Activated CD8-positive, alpha-beta T cell treated with anti-CD3 and anti-CD28 coated beads for 36 hours (primary cell): ENCODE measurements around the gene ESYT3. TPM values are rescaled to one million over a fixed set of nuclear protein-coding genes. Genes with fewer than 3 reads are reported as not detected.

Source experiments
- ATAC-seq: fragments of 200-7000 bp; cut with Tn5 transposase; one replicate; pipeline ENCODE4 v1.10.0; 2021; ENCODE audit warnings: mild to moderate bottlenecking, moderate library complexity
- CTCF ChIA-PET: fragments of 350-600 bp; sonication (Branson Sonifier 250); formaldehyde crosslinking; loops from one replicate; lab custom pipeline; 2021; ENCODE audit warnings: antibody characterized with exemption; lab: Charles Lee
- POLR2A ChIA-PET: fragments of 350-600 bp; sonication (Branson Sonifier 250); formaldehyde crosslinking; loops from one replicate; lab custom pipeline; 2021; ENCODE audit warnings: antibody characterized with exemption; lab: Charles Lee
- DNase-seq: peaks from one replicate; pipeline ENCODE4 v3.0.0-alpha.2; 2020
- H3K27ac Mint-ChIP-seq: one replicate; pipeline ENCODE4 v1.8.0; 2021; ENCODE audit warnings: mild to moderate bottlenecking, mixed read lengths
- H3K27me3 Mint-ChIP-seq: one replicate; pipeline ENCODE4 v1.8.0; 2021; ENCODE audit warnings: mixed read lengths
- H3K36me3 Mint-ChIP-seq: one replicate; pipeline ENCODE4 v1.8.0; 2021; ENCODE audit warnings: low read depth, mixed read lengths
- H3K4me1 Mint-ChIP-seq: one replicate; pipeline ENCODE4 v1.8.0; 2021; ENCODE audit warnings: low read depth, mixed read lengths
- H3K4me3 Mint-ChIP-seq: one replicate; pipeline ENCODE4 v1.8.0; 2021; ENCODE audit warnings: mild to moderate bottlenecking, moderate library complexity, mixed read lengths
- H3K9me3 Mint-ChIP-seq: one replicate; pipeline ENCODE4 v1.8.0; 2021; ENCODE audit warnings: mixed read lengths
- intact Hi-C: fragments of 100-400 bp; cut with micrococcal nuclease; formaldehyde crosslinking; loops from one replicate; pipeline ENCODE4 v1.10.0; 2022
- total RNA-seq, 2 experiments: library from RNA; stranded (reverse); gene quantifications; one replicate each; pipeline ENCODE4 v1.2.3, GENCODE V29; 2021
- TF ChIP-seq, protein P1 (sequence below): fragments of 200-600 bp; IDR thresholded peaks from one replicate; pipeline ENCODE4 v1.8.0; 2022; ENCODE audit warnings: antibody characterized with exemption, mild to moderate bottlenecking

Gene ESYT3
- total RNA-seq, result under 1 TPM; 0.09 to 0.16 TPM

DNA sequence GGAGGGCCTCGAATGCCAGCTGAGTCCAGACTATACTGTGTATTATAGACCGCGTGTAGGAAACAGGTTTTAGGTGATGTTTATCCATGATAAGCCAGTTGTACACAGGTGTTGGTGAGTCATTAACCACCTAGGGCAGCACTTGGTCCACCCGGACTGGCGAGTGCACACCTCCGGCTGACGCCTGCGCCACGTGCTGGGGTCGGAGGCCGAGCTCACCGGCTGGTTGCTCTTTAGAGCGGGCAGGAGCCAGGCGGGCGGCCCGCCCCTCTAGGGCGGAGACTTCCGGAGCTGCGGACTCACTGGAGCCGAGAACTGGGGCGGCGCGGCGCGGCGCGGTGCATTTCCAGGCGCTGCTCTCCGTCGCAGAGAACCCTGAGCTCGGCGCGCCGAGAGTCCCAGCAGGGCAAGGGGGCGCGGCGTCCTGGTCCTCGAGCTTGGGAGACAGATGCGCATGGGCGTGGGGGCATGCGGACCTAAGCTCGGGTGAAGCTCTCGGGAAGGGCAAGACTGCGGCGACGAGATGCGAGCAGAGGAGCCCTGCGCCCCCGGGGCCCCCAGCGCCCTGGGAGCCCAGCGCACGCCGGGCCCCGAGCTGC lies at the start of gene ESYT3:
ESYT3 (plus strand) TSS at position 341 of the 599 bp plus-strand sequence; CDS start at position 524, 183 bp downstream.
- H3K4me3 Mint-ChIP-seq, result peak within 1 kb of the TSS; percentile 67
- ChIA-PET CTCF (interaction anchor here (1.1 to 2.4 kb wide), 6 partner anchors 17 to 489 kb away, joined by 3 to 18 read pairs (median 6); partner anchors contain the start of genes CEP70 and DZIP1L), POLR2A (interaction anchor here (0.6 to 1.3 kb wide), 4 partner anchors 15 to 159 kb away, joined by 3 to 4 read pairs (median 3); partner anchors contain the start of gene CEP70)
- H3K9me3 Mint-ChIP-seq, result no peaks in the 10 kb centered on the region
- peaks cover 8% of the 10 kb centered on the region for H3K4me1 Mint-ChIP-seq
- H3K36me3 Mint-ChIP-seq, result no peaks in the 10 kb centered on the region
- no peak within 1 kb of the TSS for H3K27ac Mint-ChIP-seq
- TF ChIP-seq, protein P1, sequence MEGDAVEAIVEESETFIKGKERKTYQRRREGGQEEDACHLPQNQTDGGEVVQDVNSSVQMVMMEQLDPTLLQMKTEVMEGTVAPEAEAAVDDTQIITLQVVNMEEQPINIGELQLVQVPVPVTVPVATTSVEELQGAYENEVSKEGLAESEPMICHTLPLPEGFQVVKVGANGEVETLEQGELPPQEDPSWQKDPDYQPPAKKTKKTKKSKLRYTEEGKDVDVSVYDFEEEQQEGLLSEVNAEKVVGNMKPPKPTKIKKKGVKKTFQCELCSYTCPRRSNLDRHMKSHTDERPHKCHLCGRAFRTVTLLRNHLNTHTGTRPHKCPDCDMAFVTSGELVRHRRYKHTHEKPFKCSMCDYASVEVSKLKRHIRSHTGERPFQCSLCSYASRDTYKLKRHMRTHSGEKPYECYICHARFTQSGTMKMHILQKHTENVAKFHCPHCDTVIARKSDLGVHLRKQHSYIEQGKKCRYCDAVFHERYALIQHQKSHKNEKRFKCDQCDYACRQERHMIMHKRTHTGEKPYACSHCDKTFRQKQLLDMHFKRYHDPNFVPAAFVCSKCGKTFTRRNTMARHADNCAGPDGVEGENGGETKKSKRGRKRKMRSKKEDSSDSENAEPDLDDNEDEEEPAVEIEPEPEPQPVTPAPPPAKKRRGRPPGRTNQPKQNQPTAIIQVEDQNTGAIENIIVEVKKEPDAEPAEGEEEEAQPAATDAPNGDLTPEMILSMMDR, result no peak
- intact Hi-C loops, result no loop called here
- H3K27me3 Mint-ChIP-seq, result peaks cover 42% of the 10 kb centered on the region
- peak; percentile 98 for ATAC-seq
- peak; percentile 77 for DNase-seq

GRCh38 chr3:138384976-138385375 lies 49.4 kb upstream of the ESYT3 start:
- no peak for ATAC-seq
- Mint-ChIP-seq H3K27ac (no peak overlapping the region), H3K4me1 (no peaks in the 10 kb centered on the region), H3K9me3 (no peaks in the 10 kb centered on the region), H3K27me3 (peaks cover 1% of the 10 kb centered on the region), H3K4me3 (no peak overlapping the region), H3K36me3 (no peaks in the 10 kb centered on the region)
- CTCF ChIA-PET, result no interaction called here
- intact Hi-C loops, result no loop called here
- POLR2A ChIA-PET, result interaction anchor here (1.2 kb wide), 1 partner anchor 15 kb away, joined by 4 read pairs; no protein-coding TSS in a partner anchor
- DNase-seq, result no peak
- TF ChIP-seq, protein P1, result no peak

GRCh38 chr3:138389144-138389601 lies 45.2 kb upstream of the ESYT3 start:
- H3K27ac Mint-ChIP-seq, result no peak overlapping the region
- CTCF ChIA-PET, result no interaction called here
- no peaks in the 10 kb centered on the region for H3K4me1 Mint-ChIP-seq
- no peaks in the 10 kb centered on the region for H3K9me3 Mint-ChIP-seq
- POLR2A ChIA-PET, result no interaction called here
- TF ChIP-seq, protein P1, result no peak
- ATAC-seq (no peak), DNase-seq (no peak)
- peaks cover 1% of the 10 kb centered on the region for H3K27me3 Mint-ChIP-seq
- no peak overlapping the region for H3K4me3 Mint-ChIP-seq
- H3K36me3 Mint-ChIP-seq, result no peaks in the 10 kb centered on the region
- intact Hi-C loops, result no loop called here

- intact Hi-C loops, result no loop called here
- TF ChIP-seq, protein P1, result no peak
- CTCF ChIA-PET, result no interaction called here
- Mint-ChIP-seq H3K27ac (no peak overlapping the region), H3K27me3 (no peaks in the 10 kb centered on the region), H3K36me3 (no peaks in the 10 kb centered on the region), H3K9me3 (no peaks in the 10 kb centered on the region), H3K4me1 (no peaks in the 10 kb centered on the region), H3K4me3 (no peak overlapping the region)
- ATAC-seq (no peak), DNase-seq (no peak)
- POLR2A ChIA-PET, result no interaction called here
Observed at GRCh38 chr3:138389841-138390581, 44.4 kb upstream of the ESYT3 start.

- no peak for ATAC-seq
- TF ChIP-seq, protein P1, result no peak
- Mint-ChIP-seq H3K9me3 (no peaks in the 10 kb centered on the region), H3K36me3 (no peaks in the 10 kb centered on the region), H3K4me3 (no peak overlapping the region), H3K27ac (no peak overlapping the region), H3K4me1 (no peaks in the 10 kb centered on the region), H3K27me3 (peaks cover 3% of the 10 kb centered on the region)
- no peak for DNase-seq
- CTCF ChIA-PET, result no interaction called here
- POLR2A ChIA-PET, result no interaction called here
- intact Hi-C loops, result no loop called here
Observed at GRCh38 chr3:138390582-138390932, 43.9 kb upstream of the ESYT3 start.
